ENCODE measurements around the gene LHFPL3. TPM values are rescaled to one million over a fixed set of nuclear protein-coding genes. Genes with fewer than 3 reads are reported as not detected.

The LHFPL3 gene
- total and polyA plus RNA-seq, 2 donors (not counting 3 experiments of a cell fraction or from before 2014, with no cell fraction given), result not detected

DNA sequence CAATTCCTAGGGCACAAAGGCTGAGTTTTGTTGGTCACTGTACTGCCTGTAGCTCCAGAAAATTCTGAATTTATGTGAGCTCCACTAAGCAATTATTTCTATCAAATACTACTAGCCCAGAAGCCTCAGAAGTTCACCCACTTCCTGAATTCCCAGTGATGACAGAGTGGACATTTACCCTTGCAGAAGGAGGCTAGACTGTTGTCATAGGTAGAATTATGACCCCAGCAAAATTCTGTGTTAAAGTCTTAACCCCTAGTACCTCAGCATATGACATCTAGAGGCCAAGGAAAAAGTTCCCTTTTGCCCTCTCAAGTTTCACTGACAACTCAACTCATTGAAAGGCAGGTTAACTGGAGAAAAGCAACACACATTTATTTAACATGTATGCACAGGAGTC lies 606.9 kb downstream of the LHFPL3 start:
- no peak overlapping the region for H2AFZ ChIP-seq (ENCODE audit: low read depth, low read length)
- H3K9ac ChIP-seq (replicated peaks; ENCODE audit: extremely low read depth, insufficient read depth, low read length), result no peak overlapping the region
- dilution Hi-C loops (cut with MboI; ENCODE audit: extremely low pct_ligation_motif_present, low sequenced_read_pairs) (no loop called here), intact Hi-C loops (cut with micrococcal nuclease) (no loop called here)
- no peak overlapping the region for H3K27ac ChIP-seq (ENCODE audit: insufficient read depth, low read depth, low read length)
- no peaks in the 10 kb centered on the region for H3K9me1 ChIP-seq (replicated peaks; ENCODE audit: control insufficient read depth, extremely low read depth, insufficient read depth, low read length)
- H3K27me3 ChIP-seq (ENCODE audit: control insufficient read depth in 2 of 2, insufficient read depth in 2 of 2, low read length in 2 of 2), result no peaks in the 10 kb centered on the region
- H3K4me2 ChIP-seq (ENCODE audit: insufficient read depth, low read length), result no peak overlapping the region
- H3K9me3 ChIP-seq (replicated peaks; ENCODE audit: control insufficient read depth, insufficient read depth, low read length), result no peaks in the 10 kb centered on the region
- no peaks in the 10 kb centered on the region for H4K20me1 ChIP-seq (replicated peaks; ENCODE audit: control insufficient read depth, extremely low read depth, insufficient read depth, low read length)
- H3K4me1 ChIP-seq (ENCODE audit: control insufficient read depth, extremely low read depth, insufficient read depth, low read length), result peaks cover 3% of the 10 kb centered on the region
- no peaks in the 10 kb centered on the region for H3K79me2 ChIP-seq (ENCODE audit: control insufficient read depth, insufficient read depth, low read length)
- peak; percentile 40 for FAIRE-seq
- H3K36me3 ChIP-seq (ENCODE audit: control insufficient read depth in 2 of 2, extremely low read depth in 1 of 2, insufficient read depth in 2 of 2, low read length in 2 of 2), result no peaks in the 10 kb centered on the region
- TF ChIP-seq MYC (IDR thresholded peaks at IDR 0.05; ENCODE audit: low read depth, low read length) (no peak), FOS (IDR thresholded peaks at IDR 0.05; ENCODE audit: borderline replicate concordance, insufficient read depth, low read length) (no peak), POLR2AphosphoS5 (IDR thresholded peaks at IDR 0.05; ENCODE audit: insufficient read depth, low read depth, low read length) (no peak), GATA2 (IDR thresholded peaks at IDR 0.05; ENCODE audit: insufficient read depth, insufficient read length, low read depth, low read length) (no peak), EZH2 (IDR thresholded peaks at IDR 0.05; ENCODE audit: borderline replicate concordance, low read depth, low read length, severe bottlenecking) (no peak), POLR2A (IDR thresholded peaks at IDR 0.05; ENCODE audit: low read depth, low read length) (no peak), JUN (IDR thresholded peaks at IDR 0.05; ENCODE audit: borderline replicate concordance, insufficient read depth, insufficient read length, low read depth) (no peak)
- TF ChIP-seq, protein P1, sequence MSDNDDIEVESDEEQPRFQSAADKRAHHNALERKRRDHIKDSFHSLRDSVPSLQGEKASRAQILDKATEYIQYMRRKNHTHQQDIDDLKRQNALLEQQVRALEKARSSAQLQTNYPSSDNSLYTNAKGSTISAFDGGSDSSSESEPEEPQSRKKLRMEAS (IDR thresholded peaks at IDR 0.05; ENCODE audit: insufficient read depth, insufficient read length), result no peak
- TF ChIP-seq, protein P2, sequence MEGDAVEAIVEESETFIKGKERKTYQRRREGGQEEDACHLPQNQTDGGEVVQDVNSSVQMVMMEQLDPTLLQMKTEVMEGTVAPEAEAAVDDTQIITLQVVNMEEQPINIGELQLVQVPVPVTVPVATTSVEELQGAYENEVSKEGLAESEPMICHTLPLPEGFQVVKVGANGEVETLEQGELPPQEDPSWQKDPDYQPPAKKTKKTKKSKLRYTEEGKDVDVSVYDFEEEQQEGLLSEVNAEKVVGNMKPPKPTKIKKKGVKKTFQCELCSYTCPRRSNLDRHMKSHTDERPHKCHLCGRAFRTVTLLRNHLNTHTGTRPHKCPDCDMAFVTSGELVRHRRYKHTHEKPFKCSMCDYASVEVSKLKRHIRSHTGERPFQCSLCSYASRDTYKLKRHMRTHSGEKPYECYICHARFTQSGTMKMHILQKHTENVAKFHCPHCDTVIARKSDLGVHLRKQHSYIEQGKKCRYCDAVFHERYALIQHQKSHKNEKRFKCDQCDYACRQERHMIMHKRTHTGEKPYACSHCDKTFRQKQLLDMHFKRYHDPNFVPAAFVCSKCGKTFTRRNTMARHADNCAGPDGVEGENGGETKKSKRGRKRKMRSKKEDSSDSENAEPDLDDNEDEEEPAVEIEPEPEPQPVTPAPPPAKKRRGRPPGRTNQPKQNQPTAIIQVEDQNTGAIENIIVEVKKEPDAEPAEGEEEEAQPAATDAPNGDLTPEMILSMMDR (IDR thresholded peaks at IDR 0.05; ENCODE audit: extremely low read depth in 1 of 2, insufficient read depth in 1 of 2, low read depth in 1 of 2, low read length in 2 of 2), result no peak
- BruUV-seq (replicated peaks), result no TSS peak
- CTCF ChIA-PET, result no interaction called here
- no peak for DNase-seq (ENCODE audit: low read depth, low spot score)
- H3K4me3 ChIP-seq (replicated peaks in 1 of 3; ENCODE audit: insufficient read depth in 1 of 3, low read depth in 1 of 3, low read length in 3 of 3), result no peak overlapping the region
- POLR2A ChIA-PET, result no interaction called here

All from endothelial cell of umbilical vein (primary cell).